Bladder microvascular endothelial cell (primary cell): ENCODE results near the gene LIMK2. TPM values are rescaled to one million over a fixed set of nuclear protein-coding genes. Genes with fewer than 3 reads are reported as not detected.

ENCODE experiments used
- total RNA-seq: library from RNA; depleted of rRNA; stranded (reverse); fragments of >200 nt; gene quantifications from 2 replicates; pipeline ENCODE4 v1.2.3, GENCODE V29; 2014

The LIMK2 gene
- total RNA-seq: 76.1 and 100 TPM in 2 replicates

GRCh38 chr22:31211862-31212730, at the start of gene LIMK2:
LIMK2 (plus strand) TSS chr22:31212298; CDS start chr22:31212409, 111 bp downstream.

GRCh38 chr22:31292236-31292989, 80.3 kb downstream of the LIMK2 start, which contains the start of gene PIK3IP1:
PIK3IP1 (minus strand) TSS chr22:31292488; CDS start chr22:31292344, 144 bp downstream.

Other genes with a start within 250 kb of the LIMK2 start
- 9.2 and 23.3 TPM in 2 replicates for gene MORC2, start 243.5 kb upstream of the LIMK2 start, total RNA-seq
- 21.4 and 59.2 TPM in 2 replicates for gene TUG1, start 243.0 kb upstream of the LIMK2 start, total RNA-seq
- gene SMTN, start 131.0 kb upstream of the LIMK2 start, total RNA-seq: 150 and 177 TPM in 2 replicates
- 17.5 and 40.7 TPM in 2 replicates for gene SELENOM, start 104.7 kb upstream of the LIMK2 start, total RNA-seq
- gene INPP5J, start 89.3 kb upstream of the LIMK2 start, total RNA-seq: 0.50 TPM in 1 of 2 replicates, not detected in the other
- not detected in 2 replicates for gene PLA2G3, start 71.8 kb upstream of the LIMK2 start, total RNA-seq
- 19.9 and 32.8 TPM in 2 replicates for gene RNF185, start 52.1 kb upstream of the LIMK2 start, total RNA-seq
- 14.7 and 27.9 TPM in 2 replicates for gene PIK3IP1, start 80.2 kb downstream of the LIMK2 start, total RNA-seq
- 8.9 and 18.4 TPM in 2 replicates for gene PATZ1, start 134.0 kb downstream of the LIMK2 start, total RNA-seq
- gene DRG1, start 187.3 kb downstream of the LIMK2 start, total RNA-seq: 51.6 and 62.4 TPM in 2 replicates